Activated CD4-positive, alpha-beta T cell treated with anti-CD3 and anti-CD28 coated beads for 48 hours (primary cell): ENCODE data around the gene WDTC1.

Experiments
- DNase-seq: peaks from one replicate; pipeline ENCODE4 v3.0.0-alpha.2; 2020

The WDTC1 gene

GRCh38 chr1:27339213-27339612 is 104.8 kb downstream of the WDTC1 start:
- DNase-seq: no peak

GRCh38 chr1:27341525-27342252 is 107.3 kb downstream of the WDTC1 start, which contains the start of gene SYTL1:
TSS of gene SYTL1 (plus strand) at chr1:27342022. CDS start at chr1:27345335, 3,313 bp downstream.
- peak; percentile 74 for DNase-seq

- peak; percentile 62 for DNase-seq
These were observed 108.0 kb downstream of the WDTC1 start for GRCh38 chr1:27342391-27342777.

GRCh38 chr1:27342778-27343638 is 108.6 kb downstream of the WDTC1 start:
- peak; percentile 65 for DNase-seq

- no peak for DNase-seq
These were observed 109.2 kb downstream of the WDTC1 start for GRCh38 chr1:27343639-27344025.

- DNase-seq: no peak
These were observed 110.8 kb downstream of the WDTC1 start for GRCh38 chr1:27345272-27345671.

- DNase-seq: no peak
These were observed 111.9 kb downstream of the WDTC1 start for GRCh38 chr1:27346357-27346756.

- DNase-seq: no peak
These were observed 112.7 kb downstream of the WDTC1 start for GRCh38 chr1:27346991-27347624.

- DNase-seq: peak; percentile 40
These were observed 114.7 kb downstream of the WDTC1 start for GRCh38 chr1:27348861-27349783.

GRCh38 chr1:27349784-27350662 is 115.6 kb downstream of the WDTC1 start:
- DNase-seq: peak; percentile 39

- no peak for DNase-seq
These were observed 116.5 kb downstream of the WDTC1 start for GRCh38 chr1:27350663-27351540.

GRCh38 chr1:27351541-27352107 is 117.2 kb downstream of the WDTC1 start:
- no peak for DNase-seq

GRCh38 chr1:27353166-27353565 is 118.7 kb downstream of the WDTC1 start:
- DNase-seq: no peak

- DNase-seq: no peak
These were observed 119.2 kb downstream of the WDTC1 start for GRCh38 chr1:27353629-27354028.

GRCh38 chr1:27355683-27356082 is 121.3 kb downstream of the WDTC1 start:
- DNase-seq: no peak

GRCh38 chr1:27356277-27356618 is 121.8 kb downstream of the WDTC1 start:
- DNase-seq: no peak

GRCh38 chr1:27356619-27357280 is 122.3 kb downstream of the WDTC1 start:
- DNase-seq: peak; percentile 69

GRCh38 chr1:27357281-27358037 is 123.0 kb downstream of the WDTC1 start:
- peak; percentile 86 for DNase-seq
